ENCODE measurements around the gene TMPRSS6. TPM values are rescaled to one million over a fixed set of nuclear protein-coding genes. Genes with fewer than 3 reads are reported as not detected.

Gene TMPRSS6
- total and polyA plus RNA-seq, 9 donors, result 0.04 to 2.4 (median 0.33) TPM; not detected in 6

DNA sequence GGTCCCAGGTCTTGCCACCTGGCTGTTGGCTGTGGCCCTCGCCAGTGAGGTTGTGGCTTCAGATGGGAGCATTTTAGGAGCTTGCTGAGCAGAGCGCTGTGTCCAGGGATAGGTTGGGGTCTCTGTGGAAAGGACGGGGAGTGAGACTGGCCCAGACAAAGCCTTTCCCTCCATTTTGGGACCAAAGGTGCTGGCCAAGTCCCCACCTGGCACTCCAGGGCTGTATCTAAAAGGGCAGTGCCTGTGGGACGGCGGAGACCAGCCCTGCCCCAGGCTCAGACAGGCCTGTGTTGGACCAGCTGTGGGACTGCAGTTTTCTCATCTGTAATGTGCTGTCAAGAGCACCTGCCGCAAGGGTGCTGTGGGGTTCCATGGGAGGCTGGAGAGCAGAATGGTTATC, 62.9 kb downstream of the TMPRSS6 start:
- intact Hi-C loops (cut with DNase I), result loop anchor here in 1 of 4 donors (10.0 kb wide), 1 partner anchor 262 kb away; no protein-coding TSS in a partner anchor
- H3K4me1 ChIP-seq (ENCODE audit: insufficient read depth), result no peaks in the 10 kb centered on the region
- H3K36me3 ChIP-seq, result no peaks in the 10 kb centered on the region
- H3K27me3 ChIP-seq, result no peaks in the 10 kb centered on the region
- WGBS, 3 donors, result 86 to 92% (median 87%) methylated on average over 6 of the region's 6 CpGs
- DNase-seq, result no peak
- no peak overlapping the region for H3K4me3 ChIP-seq
- no peak overlapping the region for H3K27ac ChIP-seq
- H3K9me3 ChIP-seq, result no peaks in the 10 kb centered on the region
- TF ChIP-seq POLR2A (IDR thresholded peaks at IDR 0.05) (no peak), EP300 (IDR thresholded peaks at IDR 0.05) (no peak)
- TF ChIP-seq, protein P1, sequence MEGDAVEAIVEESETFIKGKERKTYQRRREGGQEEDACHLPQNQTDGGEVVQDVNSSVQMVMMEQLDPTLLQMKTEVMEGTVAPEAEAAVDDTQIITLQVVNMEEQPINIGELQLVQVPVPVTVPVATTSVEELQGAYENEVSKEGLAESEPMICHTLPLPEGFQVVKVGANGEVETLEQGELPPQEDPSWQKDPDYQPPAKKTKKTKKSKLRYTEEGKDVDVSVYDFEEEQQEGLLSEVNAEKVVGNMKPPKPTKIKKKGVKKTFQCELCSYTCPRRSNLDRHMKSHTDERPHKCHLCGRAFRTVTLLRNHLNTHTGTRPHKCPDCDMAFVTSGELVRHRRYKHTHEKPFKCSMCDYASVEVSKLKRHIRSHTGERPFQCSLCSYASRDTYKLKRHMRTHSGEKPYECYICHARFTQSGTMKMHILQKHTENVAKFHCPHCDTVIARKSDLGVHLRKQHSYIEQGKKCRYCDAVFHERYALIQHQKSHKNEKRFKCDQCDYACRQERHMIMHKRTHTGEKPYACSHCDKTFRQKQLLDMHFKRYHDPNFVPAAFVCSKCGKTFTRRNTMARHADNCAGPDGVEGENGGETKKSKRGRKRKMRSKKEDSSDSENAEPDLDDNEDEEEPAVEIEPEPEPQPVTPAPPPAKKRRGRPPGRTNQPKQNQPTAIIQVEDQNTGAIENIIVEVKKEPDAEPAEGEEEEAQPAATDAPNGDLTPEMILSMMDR (IDR thresholded peaks at IDR 0.05), result no peak

DNA sequence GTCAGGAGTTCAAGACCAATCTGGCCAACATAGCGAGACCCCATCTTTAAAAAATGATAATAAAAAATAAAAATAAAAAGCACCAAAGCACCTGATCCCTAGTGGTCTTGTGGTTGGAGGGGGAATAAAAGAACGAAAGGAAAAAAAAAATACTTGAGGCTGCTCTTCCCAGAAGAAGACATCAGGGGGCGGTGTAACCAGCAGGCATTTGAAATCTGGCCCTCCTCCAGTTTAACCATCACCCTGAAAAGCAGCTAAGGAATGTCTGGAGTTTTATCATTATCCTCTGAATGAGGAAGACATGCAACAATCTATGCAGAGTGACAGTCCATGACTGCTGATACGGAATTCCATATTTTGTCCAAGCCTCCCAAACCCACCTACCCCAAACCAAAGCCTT, 63.6 kb downstream of the TMPRSS6 start:
- Histone ChIP-seq H3K36me3 (no peaks in the 10 kb centered on the region), H3K4me1 (ENCODE audit: insufficient read depth) (no peaks in the 10 kb centered on the region), H3K4me3 (no peak overlapping the region), H3K27ac (no peak overlapping the region), H3K27me3 (no peaks in the 10 kb centered on the region), H3K9me3 (no peaks in the 10 kb centered on the region)
- no peak for DNase-seq
- WGBS, 3 donors, result 31 to 38% (median 34%) methylated on average over 4 of the region's 4 CpGs
- TF ChIP-seq POLR2A (IDR thresholded peaks at IDR 0.05), result no peak
- TF ChIP-seq, protein P1 (IDR thresholded peaks at IDR 0.05), result peak in 1 of 3 donors; percentile 14
- intact Hi-C loops (cut with DNase I), result loop anchor here in 1 of 4 donors (10.0 kb wide), 1 partner anchor 261 kb away; no protein-coding TSS in a partner anchor

DNA sequence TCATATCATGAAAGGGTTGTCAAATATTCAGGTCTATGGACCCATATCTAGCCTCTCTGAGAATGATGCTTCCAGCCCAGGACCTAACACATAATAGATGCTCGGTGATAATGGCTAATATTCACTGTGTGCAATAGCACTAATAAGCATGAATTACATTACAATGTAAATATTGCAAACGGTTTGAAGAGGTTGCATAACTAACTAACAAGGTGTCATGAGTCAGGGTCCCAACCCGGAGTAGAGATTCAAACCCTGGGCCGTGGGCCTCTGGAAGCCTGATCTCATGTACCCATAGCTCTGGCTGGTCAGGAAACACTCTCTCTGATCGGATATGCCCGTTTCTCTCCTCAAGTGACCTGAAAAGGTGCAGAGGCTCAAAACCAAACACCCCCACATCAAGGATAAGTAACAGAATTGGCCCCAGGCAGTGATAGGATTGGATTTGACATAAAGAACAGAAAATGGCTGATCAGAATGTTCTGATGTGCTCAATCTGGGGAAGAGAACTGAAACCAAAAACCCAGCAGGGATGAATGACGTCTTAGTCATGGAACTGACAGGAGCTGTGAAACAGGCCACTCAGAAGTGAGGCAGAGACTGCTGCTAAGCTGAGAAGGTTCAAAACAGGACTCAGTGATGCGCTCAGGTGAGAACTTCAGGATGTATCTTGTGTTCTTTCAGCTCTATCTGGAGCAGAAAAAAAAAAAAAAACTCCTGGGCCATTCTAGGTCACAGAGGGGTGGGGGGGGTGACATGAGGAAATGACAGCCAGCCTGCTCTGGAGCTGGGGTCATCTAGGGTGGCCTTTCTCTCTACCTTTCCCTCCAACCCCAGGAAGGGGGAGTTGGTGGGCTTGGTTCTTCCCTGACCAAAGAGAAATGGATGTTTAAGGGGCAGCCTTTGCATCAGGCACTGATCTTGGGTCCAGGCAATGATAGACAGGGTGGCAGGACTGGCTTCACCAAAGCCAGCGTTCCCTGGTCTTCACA, 64.6 kb downstream of the TMPRSS6 start:
- WGBS, 3 donors, result 76 to 89% (median 80%) methylated on average over 9 of the region's 9 CpGs
- Histone ChIP-seq H3K4me3 (no peak overlapping the region), H3K27me3 (no peaks in the 10 kb centered on the region), H3K4me1 (ENCODE audit: insufficient read depth) (no peaks in the 10 kb centered on the region), H3K27ac (no peak overlapping the region), H3K36me3 (no peaks in the 10 kb centered on the region), H3K9me3 (no peaks in the 10 kb centered on the region)
- no peak for TF ChIP-seq EP300 (IDR thresholded peaks at IDR 0.05)
- TF ChIP-seq, protein P1 (IDR thresholded peaks at IDR 0.05), result no peak
- no peak for TF ChIP-seq POLR2A (IDR thresholded peaks at IDR 0.05)
- DNase-seq, result no peak
- intact Hi-C loops (cut with DNase I), result loop anchor here in 1 of 4 donors (10.0 kb wide), 1 partner anchor 260 kb away; no protein-coding TSS in a partner anchor

DNA sequence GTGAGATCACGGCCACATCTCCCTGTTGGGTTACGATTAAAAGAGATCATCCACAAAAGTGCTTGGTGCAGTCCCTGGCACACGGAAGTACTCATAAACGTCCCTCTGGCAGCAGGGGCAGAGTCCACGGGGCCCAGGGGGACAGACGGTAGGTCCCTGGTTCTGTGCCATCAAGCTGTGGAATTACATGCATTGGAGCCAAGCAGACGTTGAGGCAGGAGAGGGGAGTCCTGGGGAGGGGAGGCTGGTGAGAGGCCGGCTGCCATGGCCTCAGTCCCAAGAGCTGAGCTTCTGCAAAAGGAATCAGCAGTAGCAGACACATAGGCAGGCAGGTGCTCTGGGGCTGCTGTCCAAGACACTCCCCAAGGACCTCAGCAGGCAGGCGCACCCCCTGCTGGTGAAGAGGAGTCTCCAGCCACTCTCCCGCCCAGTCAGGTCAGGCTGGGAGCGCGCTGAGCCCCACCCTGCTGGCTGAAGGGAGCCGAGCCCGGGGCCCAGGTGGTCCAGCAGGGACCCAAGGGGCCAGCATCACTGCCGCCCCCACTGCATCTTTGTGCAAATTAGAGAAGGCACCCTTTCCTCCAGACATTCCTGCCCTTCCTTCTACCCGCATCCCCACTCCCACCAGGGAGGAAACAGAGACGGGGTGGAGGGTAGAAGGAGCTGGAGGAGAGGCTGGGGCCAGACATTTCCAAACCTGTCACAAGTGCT, 65.5 kb downstream of the TMPRSS6 start:
- Histone ChIP-seq H3K27ac (no peak overlapping the region), H3K4me3 (no peak overlapping the region), H3K9me3 (no peaks in the 10 kb centered on the region), H3K4me1 (ENCODE audit: insufficient read depth) (no peaks in the 10 kb centered on the region), H3K27me3 (no peaks in the 10 kb centered on the region), H3K36me3 (no peaks in the 10 kb centered on the region)
- 23 to 35% (median 28%) methylated on average over 17 of the region's 17 CpGs for WGBS, 3 donors
- peak in 2 of 5 donors; percentile 53 to 68 for DNase-seq
- TF ChIP-seq, protein P1 (IDR thresholded peaks at IDR 0.05), result peak in 2 of 3 donors; percentile 18 to 20
- no peak for TF ChIP-seq EP300 (IDR thresholded peaks at IDR 0.05)
- intact Hi-C loops (cut with DNase I), result loop anchor here in 1 of 4 donors (10.0 kb wide), 1 partner anchor 259 kb away; no protein-coding TSS in a partner anchor
